GM18909 (cell line): Measurements from ENCODE around the gene FEV.

Experiments
- ATAC-seq: cut with Tn5 transposase; IDR thresholded peaks from one replicate; pipeline ENCODE4 v1.9.1; 2021; ENCODE audit warnings: mild to moderate bottlenecking; ENCODE audit not compliant: unreplicated experiment, poor library complexity

Gene FEV

DNA sequence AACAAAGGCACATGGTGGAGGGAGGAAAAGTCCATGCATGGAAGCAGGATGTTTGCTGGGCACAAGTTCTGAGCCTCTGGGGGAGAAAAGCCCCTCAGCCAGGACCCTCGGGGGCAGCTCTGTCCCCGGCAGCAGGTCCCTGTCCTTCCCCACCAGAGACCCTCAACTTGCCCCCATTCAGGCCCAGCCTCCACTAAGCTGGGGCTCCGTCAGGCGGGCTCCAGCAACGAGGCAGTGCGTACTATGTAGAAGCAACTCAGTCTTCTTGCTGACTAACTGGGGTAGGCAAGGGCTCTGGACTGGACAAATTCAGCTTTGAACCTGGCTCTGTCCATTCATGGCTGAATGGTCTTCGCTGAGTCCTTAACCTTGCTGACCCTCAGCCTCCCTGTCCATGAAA, 33.3 kb upstream of the FEV start:
- no peak for ATAC-seq

DNA sequence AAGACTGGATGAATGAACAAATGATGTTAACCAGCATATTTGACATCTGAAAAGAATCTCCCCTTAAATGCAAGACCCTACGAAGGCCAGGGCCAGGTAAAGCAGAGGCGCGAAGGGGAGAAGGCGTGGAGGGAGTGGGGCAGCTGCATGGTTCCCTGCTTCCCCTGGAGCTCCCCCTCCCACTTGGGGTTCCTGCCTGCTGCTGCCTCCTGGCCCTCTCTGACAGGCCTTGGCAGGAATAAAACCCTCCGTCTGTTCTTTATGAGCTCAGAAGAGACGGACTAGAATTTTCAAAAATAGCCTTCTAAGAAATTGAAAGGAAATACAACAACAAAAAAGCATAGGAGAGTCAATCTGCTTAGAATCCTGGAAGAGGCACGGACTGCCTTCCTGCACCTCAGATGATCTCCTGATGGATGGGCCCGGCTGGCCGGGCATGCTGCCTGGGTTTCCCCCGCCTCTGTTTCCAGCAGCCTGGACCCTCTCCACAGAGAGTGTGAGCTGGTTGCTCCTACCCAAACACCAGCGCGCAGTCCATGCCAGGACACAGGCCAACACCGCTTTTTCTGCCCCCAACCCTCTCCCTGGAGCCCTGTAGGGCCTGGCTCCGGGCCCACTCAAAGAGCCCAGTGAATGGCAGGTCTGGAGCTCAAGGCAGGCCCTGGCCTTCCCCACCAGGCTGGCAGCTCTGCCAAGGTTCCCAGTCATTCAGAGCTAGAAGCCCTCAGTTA, 32.4 kb upstream of the FEV start:
- ATAC-seq, result no peak

DNA sequence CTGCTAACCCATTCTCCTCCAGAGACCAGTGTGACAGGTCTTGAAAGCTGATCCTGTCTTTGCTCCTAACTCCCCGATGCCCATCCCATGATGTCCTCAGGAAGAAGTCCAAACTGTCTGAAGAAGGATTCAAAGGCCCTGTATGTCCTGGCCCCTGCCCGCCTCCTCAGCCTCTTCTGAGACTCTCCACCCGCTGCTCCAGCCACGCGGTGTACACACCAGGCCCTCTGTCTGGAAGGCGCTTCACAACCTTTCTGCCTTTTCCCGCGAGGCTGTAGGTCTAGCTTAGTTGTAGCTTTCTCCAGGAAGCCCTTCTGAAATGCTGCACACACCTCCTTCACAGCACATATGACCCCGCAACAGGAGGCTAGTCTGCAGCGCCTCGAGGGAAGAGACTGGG, 31.7 kb upstream of the FEV start:
- no peak for ATAC-seq

DNA sequence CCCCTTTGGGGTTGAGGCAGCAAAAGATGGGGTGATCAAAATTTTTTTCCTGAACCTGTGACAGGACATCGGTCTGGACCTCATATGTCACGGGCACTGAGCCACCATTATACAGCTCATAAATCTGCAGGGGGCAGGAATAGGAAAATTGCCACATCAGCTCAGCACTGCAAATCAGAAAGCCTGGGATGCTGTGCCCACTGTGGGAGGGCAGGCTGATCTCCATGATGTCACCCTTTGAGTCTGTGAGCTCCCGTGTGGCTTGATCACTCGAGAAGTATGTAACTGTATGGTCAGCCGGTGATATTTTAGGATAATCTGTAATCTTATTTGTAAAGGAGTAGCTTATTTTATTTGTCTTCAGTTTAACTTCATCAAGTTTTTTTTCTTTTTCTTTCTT, 25.9 kb upstream of the FEV start:
- ATAC-seq, result no peak

DNA sequence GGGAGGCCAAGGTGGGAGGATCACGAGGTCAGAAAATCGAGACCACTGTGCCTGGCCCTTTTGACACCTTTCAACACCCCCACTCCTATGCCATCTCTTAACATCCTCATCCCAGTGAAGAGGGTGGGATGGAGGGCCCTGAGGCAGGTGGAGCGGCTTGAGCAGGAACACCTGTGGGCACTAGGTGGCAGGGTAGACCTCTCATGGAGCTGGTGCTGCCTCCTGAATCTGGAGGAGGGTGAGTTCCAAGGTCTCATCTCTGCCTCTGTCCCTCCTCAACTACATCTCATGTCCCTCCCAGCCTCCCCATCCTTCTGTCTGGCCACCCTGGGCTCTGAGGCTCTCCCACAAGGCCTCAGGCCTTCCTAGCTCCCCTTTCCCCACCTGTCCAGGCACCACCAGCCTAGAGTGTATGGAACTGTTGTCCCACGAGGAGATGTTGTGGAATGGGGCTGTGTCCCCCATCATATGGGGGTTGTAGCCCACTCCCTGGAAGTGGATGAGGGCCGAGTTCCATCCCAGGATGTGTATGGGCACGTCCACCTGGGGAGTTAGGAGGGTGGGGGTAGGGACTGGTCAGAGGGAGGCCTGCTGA, 25.3 kb upstream of the FEV start:
- ATAC-seq, result no peak

DNA sequence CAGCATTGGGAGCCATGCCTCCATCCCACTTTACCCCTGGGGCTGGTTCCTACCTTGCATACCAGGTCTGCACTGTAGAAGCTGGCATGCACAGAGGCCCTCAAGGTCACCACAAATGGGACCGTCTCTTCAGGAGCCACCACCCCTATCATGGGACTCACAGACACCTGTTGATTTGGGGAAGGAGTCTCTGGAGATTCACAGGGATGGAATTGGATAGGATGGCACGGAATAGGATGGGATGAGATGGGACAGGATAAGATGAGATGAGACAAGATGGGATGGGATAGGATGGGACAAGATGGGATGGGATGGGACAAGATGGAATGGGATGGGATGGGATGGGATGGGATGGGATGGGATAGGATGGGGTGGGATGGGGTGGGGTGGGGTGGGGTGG, 24.3 kb upstream of the FEV start:
- no peak for ATAC-seq

DNA sequence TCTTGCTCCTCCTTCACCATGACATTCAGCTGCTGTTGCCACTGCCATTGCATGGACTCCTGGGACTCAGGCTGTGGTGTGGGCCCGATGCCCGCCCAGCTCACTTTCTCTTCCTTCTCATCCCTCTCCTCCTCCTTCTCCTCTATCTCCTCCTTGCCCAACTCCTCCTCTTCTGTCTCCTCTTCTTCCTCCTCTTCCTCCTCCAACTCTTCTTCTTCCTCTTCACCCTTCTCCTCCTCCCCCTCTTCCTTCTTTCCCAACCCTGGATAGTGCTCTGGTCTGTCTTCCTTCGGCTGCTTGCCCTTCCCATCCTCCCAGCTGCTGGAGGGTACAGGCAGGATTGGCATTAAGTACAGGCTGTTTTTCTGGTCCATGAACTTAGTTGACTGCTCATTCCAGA, 19.0 kb upstream of the FEV start:
- no peak for ATAC-seq

DNA sequence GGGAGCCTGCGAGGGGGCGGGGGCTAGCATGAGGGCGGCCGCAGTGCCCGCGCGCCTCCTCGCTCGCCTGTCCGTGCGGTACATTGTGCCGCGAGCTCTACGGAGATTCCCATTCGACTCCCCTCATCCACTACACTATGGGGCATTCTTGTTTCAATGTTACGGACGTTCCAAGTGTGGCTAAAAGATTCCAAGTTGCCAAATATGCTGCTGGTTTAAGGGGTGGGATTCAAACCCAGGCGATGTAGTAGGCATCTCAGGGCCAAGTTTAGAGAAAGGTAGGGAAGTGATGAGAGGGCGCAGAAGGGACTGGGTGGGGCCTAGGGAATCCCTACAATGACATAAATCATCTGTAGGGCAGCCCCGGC, 18.3 kb upstream of the FEV start:
- no peak for ATAC-seq

DNA sequence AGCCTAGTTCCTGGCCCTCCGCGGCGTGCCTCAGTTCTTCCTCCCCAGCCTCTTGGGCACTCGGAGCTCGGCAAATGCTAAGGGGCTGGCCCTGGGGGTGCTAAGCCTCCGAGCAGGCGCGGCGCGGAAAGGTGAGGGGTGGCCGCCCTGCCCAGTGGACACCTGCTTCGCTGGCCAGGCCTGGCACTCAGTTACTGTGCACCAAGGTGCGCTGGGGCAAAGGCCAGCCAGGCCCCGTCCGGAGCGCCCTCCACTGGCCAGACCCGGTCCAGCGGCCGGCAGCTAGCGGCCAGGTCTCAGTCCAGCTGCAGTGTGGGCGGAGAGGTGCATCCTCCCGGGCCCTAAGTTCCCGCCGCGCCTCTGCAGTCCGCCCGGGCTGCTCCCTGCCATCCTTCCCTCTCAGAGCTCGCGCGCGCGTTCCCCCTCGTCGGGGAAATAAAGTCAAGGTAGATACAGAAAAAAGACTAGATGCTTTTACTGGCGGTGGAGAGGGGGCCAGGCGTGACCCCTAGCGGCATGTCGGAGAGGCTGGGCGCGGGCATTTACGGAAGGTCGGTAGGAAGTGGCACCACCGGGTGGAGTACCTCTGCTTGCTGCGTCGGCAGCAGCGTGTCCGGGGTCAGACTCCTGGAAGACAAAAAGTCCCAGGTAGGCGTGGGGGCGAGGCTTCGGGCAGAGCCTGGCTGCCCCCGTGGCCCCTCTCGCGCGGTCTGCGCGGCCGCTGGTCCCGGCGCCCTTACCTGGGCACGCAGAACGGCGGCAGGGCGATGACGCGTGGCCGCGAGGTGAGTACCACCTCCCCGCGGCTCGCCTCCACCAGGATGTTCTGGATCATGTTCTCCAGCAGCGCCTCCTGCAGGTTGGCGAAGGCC, 17.6 kb upstream of the FEV start:
- no peak for ATAC-seq

DNA sequence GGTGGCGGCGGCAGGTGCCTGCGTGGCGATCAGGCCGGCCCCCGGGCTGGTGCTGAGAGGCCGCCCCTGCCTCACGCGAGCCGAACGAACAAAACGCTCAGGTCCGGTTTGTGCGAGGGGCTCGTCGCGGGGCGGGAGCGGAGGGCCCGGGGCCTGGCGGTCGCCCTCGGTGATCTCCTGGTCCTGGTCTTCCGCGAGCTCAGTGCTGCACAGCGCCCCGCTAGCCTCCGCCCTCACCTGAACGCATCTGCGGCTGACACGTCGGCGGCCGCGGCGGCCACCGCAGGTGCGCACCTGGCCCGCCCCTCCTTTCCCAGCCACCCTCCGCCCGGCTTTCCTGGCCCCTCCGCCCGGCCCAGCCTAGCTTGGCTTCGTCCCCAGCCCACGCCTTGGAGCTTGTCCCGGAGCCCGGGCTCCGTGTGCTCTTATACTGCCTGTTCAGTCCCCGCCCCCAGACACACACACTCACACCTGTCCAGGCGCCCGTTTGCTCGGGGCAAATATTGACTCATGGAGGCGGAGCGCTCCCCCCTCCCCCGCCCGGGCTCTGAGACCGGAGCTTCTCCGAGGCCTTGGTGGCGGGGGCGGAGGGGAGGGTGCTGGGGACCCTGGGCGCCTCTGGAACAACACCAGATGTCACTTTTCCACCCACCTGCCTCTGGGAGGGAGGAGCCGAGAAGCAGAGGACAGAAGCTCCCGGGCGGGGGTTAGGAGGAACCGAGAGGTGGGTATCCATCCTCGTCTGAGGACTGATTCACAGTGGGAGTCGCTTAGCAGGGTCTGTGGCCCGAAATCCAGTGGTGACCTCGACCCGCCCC, 16.8 kb upstream of the FEV start:
- no peak for ATAC-seq

DNA sequence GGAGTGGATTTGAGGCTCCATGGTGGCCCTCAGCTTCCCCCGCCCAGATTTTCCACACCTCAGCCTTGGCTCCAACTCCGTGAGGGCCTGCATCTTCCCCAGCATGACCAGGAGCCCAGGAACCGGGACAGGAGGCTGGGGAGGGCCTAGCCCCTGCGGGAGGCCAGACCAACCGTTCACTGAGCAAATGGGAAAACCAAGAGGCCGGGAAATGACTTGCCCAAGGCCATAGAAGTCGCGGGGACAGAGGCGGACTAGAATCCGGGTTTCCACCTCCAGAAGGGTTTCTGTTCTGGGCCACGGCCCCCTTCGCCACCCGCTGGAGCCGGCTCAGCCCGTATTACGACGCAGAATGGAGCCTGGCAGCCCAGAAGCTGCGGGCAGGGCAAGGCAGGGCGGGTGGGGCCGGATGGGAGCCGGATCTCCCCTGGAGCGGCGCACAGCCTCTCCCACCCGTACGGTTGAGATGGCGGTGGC, 16.2 kb upstream of the FEV start:
- no peak for ATAC-seq

DNA sequence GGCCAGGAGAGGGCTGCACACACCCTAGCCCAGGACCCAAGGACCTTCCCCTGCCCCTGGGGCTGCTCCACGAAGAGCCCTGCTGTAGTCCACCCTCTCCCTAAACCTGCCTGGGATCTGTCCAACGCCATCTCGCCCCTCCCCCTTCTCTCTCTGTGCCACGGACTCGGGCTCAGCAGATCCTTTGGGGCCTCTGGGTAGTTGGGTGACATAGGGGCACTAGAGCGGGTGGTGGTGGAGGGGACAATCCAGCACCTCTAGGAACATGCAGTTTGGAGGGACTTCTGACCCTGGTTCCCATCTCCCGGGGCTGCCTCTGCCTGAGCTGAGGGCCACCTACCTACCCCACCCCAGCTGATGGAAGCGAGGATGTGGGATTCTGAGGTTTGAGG, 15.6 kb upstream of the FEV start:
- no peak for ATAC-seq

DNA sequence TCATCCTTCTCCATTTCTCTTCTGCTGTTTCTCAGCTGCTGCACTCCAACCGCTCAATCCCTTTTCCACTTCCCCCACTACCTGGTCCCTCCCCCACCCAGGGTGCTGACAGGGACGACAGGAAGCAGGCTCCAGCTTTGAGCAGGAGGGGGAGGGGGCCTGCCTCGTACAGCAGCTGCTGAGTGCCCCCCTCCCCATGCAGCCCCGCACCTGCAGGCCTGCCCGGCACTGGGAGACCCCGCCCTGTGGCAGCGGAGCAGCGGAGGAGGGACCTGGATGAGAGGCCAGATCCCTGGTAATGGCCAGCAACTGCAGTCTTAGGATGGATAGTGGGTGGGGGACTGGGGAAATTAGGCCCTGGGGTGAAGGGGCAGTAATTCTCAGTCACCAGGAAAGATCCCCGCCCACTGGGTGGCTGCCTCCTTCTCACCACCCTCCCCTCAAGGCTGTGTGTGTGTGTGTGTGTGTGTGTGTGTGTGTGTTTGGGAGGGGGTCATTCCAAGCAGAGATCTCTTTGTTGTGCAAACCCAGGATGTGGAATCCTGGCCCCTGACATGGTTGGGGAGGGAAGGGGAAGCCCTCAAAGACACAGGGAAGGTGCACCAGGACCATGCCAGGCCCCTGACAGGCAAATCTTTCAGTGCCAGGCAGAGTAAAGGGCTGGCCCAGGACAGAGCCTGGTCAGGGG, 15.0 kb upstream of the FEV start:
- no peak for ATAC-seq

DNA sequence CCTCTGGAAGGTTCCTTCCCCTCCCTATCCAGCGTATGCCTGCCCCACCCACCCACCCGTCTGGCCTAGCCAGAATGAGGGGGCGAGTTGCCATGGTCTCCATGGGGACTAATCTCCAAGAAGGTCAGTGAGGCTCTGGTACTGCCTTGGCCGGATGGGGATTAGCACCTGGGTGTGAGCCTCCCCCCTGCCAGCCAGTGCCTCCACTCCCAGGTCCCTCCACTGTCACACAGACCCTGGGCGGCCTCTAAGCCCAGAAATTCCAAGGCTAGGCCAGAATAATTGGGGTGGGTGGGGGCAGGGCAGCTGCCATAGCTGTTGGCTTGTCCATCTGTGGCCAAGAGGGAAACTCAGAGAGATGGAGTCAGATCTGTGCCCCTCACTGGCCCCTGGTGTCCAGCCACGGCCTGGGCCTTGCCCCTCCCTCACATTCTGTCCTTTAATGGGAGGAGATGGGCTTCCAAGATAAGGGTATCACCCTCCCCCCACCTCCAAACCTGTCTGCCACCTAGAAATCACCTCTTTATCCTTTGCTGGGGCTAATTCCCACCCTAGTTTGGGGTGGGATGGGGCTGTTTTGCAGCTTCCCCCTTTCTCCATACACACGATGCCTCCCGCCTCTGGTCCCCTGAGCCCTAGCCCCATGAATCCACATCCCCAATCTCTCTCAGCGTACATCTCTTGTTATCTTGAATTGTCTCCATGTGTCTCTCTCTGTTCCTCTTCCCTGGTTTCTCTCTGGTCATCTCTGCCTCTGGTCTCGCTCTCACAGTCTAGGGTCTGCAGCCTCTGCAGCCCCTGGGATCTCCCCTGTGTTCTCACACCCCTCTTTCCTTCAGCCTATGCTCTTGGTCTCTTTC, 14.3 kb upstream of the FEV start:
- no peak for ATAC-seq

DNA sequence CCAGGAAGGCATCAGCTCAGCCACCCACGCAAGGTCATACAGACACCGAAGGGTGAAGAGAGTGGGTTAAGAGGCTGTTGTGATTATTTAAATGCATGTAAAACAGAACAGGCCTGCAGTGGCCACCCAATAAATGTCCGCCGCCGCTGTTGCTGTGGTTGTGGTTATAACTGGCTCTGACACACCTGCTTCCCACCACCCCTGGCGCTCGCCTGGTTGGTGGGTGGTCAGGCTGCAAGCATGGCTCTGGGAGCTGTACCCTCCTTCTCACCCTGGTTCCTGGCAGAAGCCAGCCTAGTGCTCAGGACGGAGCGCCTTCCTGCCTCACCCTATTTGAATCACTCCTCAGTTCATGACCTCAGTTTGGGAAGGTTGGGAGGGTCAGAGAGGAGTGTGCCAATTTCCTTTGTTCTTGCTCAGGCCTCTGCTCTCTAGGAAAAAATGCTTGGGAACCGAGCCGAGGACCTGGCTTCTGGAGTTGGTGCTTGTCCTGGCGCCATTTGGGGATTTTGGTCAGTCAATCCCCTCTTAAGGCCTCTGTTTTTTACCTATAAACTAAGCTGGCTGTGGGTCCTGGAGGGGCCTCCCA, 13.5 kb upstream of the FEV start:
- ATAC-seq, result no peak

DNA sequence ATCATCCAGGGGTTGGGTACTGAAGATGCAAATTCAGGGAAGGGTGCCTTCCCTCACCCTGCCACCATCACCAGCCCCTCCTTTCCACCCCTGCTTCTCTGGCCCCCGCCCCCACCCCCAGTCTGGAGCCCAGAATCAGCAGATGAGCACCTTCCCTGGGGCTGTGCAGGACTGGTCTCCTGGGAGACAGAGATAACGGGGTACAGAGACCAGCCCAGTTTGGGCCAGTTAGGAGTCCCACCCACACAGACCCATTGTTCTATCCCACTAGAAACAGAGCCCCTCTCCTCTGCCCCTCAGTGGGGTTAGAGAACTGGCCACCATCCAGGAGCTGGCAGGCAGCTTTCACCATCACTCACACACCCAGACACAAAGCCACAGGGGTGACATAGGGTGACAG, 12.7 kb upstream of the FEV start:
- no peak for ATAC-seq

DNA sequence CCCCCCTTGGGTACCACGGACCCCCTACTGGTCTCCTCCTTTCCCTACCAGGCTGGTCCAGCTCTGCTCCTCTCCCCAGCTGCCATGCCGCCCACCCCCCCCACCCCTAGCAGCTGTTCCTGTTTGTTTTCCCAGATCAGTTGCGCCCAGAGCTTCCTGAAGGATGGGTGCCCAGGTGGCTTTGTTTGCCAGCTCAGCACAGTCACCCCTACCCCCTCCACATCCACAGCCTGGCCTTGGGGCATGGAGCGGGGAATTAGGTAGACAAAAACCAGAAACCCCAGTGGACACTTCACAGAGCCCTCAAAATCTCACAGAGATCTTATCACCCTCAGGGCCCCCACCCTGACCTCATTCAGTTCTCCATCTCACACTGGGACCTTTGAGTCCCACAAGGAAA, 12.0 kb upstream of the FEV start:
- no peak for ATAC-seq

DNA sequence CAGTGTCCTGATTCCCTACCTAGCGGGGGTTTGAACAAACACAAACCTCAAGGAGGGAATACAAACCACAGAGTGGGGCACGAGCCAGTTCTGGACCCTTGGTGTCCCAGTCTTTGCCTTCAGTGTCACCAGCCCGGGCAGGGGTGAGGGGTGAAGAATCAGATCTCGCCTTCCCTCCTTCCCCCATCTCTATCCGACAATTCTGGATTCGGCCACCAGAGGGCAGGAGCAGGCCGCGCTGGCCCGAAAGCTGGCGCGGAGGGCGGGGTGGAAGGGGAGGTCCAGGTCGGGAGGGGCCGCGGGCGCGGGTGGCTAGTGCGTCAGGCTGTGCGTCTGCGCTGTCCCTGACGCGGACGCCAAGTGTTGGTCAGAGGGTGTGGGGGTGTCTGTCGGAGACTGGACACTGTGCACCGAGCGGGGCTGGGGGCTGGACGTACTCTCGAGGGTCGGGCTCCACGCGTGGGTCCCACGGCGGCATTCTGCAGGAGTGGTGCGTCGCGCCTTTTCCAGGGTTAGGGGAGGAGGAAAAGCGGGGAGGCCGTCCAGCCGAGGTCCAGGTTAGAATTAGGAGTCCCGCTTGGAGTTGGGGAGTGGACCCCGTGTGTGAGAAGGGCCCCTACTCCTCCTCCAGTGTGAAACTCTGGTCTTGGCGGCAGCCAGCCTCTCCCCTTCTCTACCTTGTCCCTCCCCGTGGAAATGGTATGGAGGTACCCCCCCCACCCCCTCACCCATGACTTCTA, 11.2 kb upstream of the FEV start:
- no peak for ATAC-seq
